Stomach (tissue), 4 donors: ENCODE measurements around the gene FAM83E.

Experiments
- CTCF ChIP-seq, 7 experiments: fragments of 450-650 bp in 4 of 7; fragments of 200-600 bp in 3 of 7; sonication (generic) in 3 of 7; IDR thresholded peaks; one replicate each; pipeline ENCODE4 v1.5.1; 2016 to 2019; ENCODE audit warnings: antibody characterized with exemption in 7 of 7, control low read depth in 2 of 7, mild to moderate bottlenecking in 1 of 7
- POLR2AphosphoS5 ChIP-seq, 3 donors: sonication (generic); formaldehyde crosslinking; IDR thresholded peaks; one replicate each; pipeline ENCODE4 v1.6.1; 2016; ENCODE audit warnings: antibody characterized with exemption in 3 of 3

- TF ChIP-seq POLR2AphosphoS5 (IDR thresholded peaks at IDR 0.05) (no peak), CTCF (IDR thresholded peaks at IDR 0.05) (no peak)
Observed at GRCh38 chr19:48595833-48596232, 19.0 kb downstream of the FAM83E start.
